T47D (cell line): ENCODE data around the gene FAM78B.

Source experiments
- DNase-seq, 2 experiments: peaks; one replicate each; pipeline versions ENCODE4 v3.0.0 to v3.0.0-alpha.2; 2011 to 2012; ENCODE audit warnings: low read depth in 1 of 2, low spot score in 1 of 2
- JUND ChIP-seq: IDR thresholded peaks from 2 replicates; pipeline ENCODE4 v1.6.1; 2012; ENCODE audit warnings: low read depth
- in situ Hi-C: cut with HindIII; loops from 2 replicates; pipeline ENCODE4 v1.10.0; 2016; ENCODE audit warnings: low sequenced_read_pairs, low pct_unique_long_range_greater_than_20kb

The FAM78B gene

GRCh38 chr1:166127003-166127402 is 39.8 kb downstream of the FAM78B start:
- TF ChIP-seq JUND = no peak
- no peak for DNase-seq
- in situ Hi-C loops = no loop called here

- no peak for TF ChIP-seq JUND
- in situ Hi-C loops = no loop called here
- no peak for DNase-seq
Measured at GRCh38 chr1:166122873-166123466, 43.8 kb downstream of the FAM78B start.

- no peak for TF ChIP-seq JUND
- in situ Hi-C loops = no loop called here
- DNase-seq = no peak
Measured at GRCh38 chr1:166121010-166121409, 45.8 kb downstream of the FAM78B start.

DNA sequence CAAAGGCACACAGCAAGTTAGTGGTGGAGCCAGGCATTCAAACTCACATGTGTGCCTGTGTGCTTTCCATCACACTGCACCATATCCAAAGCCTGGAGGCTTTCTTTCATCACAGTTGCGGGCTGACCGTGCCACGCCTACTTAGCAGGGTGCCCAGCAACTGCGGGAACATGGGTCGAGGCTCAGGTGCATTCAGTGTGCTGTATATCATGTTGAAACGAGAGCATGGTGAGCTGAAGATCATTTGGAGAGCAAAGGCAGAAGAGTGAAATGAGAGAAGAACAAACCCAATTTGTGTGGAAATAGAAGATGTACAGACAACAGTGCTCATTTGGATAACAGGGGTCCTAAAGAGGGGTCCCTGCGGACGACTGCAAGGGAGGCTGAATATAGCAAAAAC is 46.5 kb downstream of the FAM78B start:
- DNase-seq = no peak
- no peak for TF ChIP-seq JUND
- in situ Hi-C loops = no loop called here

GRCh38 chr1:166119471-166119965 is 47.3 kb downstream of the FAM78B start:
- DNase-seq = no peak
- TF ChIP-seq JUND = no peak
- in situ Hi-C loops = no loop called here

DNA sequence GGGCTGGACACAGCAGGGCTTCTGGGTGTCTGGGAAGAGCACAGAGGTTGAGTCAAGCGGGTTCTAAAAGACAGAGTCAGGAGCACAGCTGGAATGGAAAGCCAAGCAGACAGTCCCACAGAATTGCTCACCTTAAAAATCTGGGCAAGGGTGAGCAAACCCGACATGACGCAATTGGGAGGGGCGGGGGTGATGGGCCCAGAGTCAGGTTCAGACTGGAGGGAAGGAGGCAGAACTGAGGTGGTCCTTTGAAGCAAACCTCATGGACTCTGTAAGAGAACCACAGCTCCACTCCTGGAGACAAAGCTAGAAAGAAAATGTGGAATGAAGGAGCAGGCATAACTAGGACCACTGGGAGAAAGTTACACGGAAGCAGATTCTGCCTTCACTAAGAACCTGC is 49.0 kb downstream of the FAM78B start:
- no peak for TF ChIP-seq JUND
- DNase-seq = no peak
- in situ Hi-C loops = no loop called here

GRCh38 chr1:166116026-166116425 is 50.8 kb downstream of the FAM78B start:
- no peak for TF ChIP-seq JUND
- in situ Hi-C loops = no loop called here
- no peak for DNase-seq

DNA sequence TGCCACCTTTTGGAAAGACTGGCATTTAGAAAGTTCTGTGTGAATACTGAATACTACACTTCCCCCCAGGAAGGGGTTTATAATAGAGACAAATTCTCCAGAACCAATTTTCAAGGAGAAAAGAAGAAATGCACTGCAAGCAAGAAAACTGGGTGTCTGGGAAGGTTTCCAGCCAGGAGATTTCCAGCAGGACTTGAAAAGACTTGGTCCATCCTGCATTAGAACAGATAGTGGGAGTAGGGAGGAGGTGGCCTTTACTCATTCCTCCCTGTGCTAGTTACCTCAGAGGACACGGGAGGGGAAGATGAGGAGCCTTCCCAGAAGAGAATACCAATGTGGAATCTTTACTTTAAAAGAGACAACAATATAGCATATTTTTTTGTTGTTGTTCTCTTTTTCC is 52.4 kb downstream of the FAM78B start:
- DNase-seq = no peak
- TF ChIP-seq JUND = no peak
- in situ Hi-C loops = no loop called here

DNA sequence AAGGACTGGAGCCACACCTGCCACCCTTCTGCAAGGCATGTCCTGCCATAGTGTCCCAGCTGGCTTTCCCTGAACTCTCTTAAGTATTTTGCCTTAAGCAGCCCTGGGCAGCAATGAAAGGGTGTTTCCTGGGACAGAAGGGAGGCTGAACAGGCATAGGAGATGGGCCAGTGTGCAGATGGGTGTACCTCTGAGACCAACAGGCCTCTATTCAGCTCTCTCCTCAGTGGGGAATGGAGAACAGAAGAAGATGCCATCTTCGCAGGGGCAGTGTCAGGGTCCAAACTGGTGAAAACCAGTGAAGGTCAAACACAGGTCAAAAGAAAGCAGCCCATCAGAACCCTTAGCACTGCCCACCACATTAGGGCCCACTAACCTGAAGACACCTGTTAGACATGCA is 53.2 kb downstream of the FAM78B start:
- no peak for DNase-seq
- no peak for TF ChIP-seq JUND
- in situ Hi-C loops = no loop called here

- no peak for DNase-seq
- in situ Hi-C loops = no loop called here
- TF ChIP-seq JUND = no peak
Measured at GRCh38 chr1:166113031-166113430, 53.8 kb downstream of the FAM78B start.

DNA sequence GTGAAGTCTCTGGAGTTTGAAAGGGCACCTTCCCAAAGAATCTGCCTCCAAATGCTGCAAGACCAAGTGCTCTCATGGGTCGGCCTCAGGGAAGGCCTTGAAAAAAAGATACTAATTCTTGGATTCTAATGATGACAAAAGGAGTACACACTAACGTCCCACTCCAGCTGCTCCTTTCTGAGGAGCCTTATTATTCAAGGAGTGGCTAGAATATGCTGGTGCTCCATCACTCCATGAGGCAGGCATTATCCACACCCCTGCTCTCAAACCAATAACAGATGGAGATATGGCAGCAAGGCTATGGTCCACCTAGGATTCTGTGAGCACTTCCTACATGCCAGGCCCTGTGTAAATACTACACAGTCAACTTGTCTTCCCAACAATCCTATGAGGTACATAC is 54.4 kb downstream of the FAM78B start:
- DNase-seq = no peak
- in situ Hi-C loops = no loop called here
- TF ChIP-seq JUND = no peak

- in situ Hi-C loops = no loop called here
- TF ChIP-seq JUND = no peak
- no peak for DNase-seq
Measured at GRCh38 chr1:166111430-166111829, 55.4 kb downstream of the FAM78B start.

GRCh38 chr1:166090244-166090643 is 76.6 kb downstream of the FAM78B start:
- in situ Hi-C loops = no loop called here
- no peak for TF ChIP-seq JUND

GRCh38 chr1:166089804-166090203 is 77.0 kb downstream of the FAM78B start:
- in situ Hi-C loops = no loop called here
- DNase-seq = no peak

More at GRCh38 chr1:166090244-166090643, 76.6 kb downstream of the FAM78B start:
- DNase-seq = no peak

More at GRCh38 chr1:166089804-166090203, 77.0 kb downstream of the FAM78B start:
- no peak for TF ChIP-seq JUND
